ENCODE data around the gene MMP3. TPM values are rescaled to one million over a fixed set of nuclear protein-coding genes. Genes with fewer than 3 reads are reported as not detected.

MMP3 gene
- total RNA-seq, 1 experiment from 2014 or later, result 17.8 TPM

DNA sequence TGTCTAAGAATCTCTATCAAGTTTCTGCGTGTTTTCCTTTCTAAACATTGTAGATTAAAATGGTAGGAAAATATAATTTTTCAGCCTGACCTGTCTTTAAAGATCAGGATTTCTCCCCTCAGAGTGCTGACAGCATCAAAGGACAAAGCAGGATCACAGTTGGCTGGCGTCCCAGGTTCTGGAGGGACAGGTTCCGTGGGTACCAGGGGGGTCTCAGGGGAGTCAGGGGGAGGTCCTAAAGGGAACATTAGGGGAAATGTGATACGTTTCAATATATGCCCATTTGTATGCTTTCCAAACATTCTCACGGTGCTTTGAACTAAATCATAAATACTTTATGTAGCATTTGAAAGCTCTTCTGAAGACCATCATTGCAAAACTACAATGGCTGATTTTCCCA is 3.4 kb downstream of the MMP3 start:
- Histone ChIP-seq H3K9me3 (no peaks in the 10 kb centered on the region), H3K4me3 (no peak overlapping the region), H3K36me3 (no peaks in the 10 kb centered on the region), H3K27me3 (no peaks in the 10 kb centered on the region)
- no peak for DNase-seq

DNA sequence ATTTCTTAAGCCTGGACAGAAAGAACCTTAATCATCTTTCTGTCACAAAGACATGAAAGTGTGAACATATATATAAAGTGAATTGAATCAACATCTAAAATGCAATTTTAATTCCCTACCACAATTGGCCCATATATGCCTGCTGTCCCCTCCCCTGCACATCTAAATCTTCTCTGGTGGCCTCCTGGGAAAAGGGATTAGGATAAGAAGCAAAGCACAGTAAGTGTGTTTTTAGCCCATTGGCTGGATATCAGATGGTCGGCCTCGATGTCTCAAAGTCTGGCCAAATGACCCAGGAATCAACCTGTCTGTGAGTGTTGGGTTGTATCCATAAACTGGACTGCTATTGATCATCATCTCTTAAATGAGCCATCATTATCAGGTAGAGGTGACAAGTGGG is 5.8 kb downstream of the MMP3 start:
- no peak for DNase-seq
- Histone ChIP-seq H3K9me3 (no peaks in the 10 kb centered on the region), H3K27me3 (no peaks in the 10 kb centered on the region), H3K4me3 (no peak overlapping the region), H3K36me3 (no peaks in the 10 kb centered on the region)

DNA sequence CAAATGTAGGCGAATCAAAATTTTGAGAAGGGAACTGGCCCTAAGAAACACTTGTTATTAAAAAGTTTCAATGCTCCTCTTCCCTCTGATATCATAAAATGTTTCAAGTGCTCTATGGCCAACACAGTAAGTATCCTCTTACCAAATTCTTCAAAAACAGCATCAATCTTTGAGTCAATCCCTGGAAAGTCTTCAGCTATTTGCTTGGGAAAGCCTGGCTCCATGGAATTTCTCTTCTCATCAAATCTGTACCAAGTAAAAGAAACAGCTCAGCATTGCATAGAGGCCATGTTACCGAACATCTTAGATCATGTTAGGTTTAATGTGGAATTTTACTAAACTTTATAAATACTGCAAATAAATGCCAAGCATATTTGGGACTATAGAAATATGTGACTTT is 6.3 kb downstream of the MMP3 start:
- no peak for DNase-seq
- no peaks in the 10 kb centered on the region for H3K9me3 ChIP-seq

DNA sequence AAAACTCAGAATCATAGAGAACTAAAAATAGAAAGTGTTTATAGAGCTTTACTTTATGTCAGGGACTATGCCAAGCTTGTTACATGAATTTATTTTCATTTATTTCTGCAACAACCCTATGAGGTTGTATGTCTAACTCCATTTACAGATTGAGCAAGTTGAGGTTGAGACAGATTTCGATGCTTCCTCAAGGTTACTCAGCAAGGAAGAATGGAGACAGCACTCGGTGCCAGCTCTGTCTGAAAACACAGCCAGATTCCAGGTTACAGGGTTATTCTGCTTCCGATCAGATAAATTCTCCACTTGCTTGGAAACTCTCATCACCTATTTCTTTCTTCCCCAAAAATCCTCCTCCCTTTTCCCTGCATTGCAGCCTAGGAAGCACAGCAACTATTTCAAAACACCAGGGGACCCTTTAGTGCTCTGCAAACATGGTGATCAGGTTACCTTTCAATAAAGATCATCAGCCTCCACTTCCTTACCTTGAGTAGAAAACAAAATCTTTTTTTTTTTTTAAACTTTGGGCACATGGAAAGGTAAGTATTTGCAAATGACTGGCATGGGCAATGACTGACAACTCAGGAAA is 7.0 kb downstream of the MMP3 start:
- DNase-seq, result peak; percentile 26
- no peaks in the 10 kb centered on the region for H3K27me3 ChIP-seq
- no peak overlapping the region for H3K4me3 ChIP-seq
- H3K9me3 ChIP-seq, result no peaks in the 10 kb centered on the region
- no peaks in the 10 kb centered on the region for H3K36me3 ChIP-seq

More for the DNA sequence above, 6.3 kb downstream of the MMP3 start:
- H3K27me3 ChIP-seq, result no peaks in the 10 kb centered on the region
- no peaks in the 10 kb centered on the region for H3K36me3 ChIP-seq
- no peak overlapping the region for H3K4me3 ChIP-seq

DNA sequence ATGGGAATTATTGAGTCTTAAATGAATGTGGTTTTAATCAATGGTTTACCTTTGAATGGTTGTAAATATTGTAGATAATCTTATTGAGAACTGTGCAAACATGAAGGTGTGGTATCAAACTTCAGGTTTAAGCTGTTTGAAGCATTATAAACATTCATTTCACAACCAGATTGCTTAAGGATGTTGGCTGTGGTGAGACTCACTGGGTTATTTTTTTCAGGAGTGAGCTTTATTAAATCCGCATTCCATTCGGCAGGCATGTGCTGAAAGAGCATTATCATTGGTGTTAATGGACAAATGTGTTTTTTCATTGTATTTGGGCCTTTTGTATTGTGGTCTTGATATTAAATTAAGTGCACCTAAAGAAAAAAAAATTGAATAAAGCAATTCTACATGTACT is 9.7 kb downstream of the MMP3 start:
- H3K4me3 ChIP-seq, result no peak overlapping the region
- no peaks in the 10 kb centered on the region for H3K27me3 ChIP-seq
- no peak for DNase-seq

DNA sequence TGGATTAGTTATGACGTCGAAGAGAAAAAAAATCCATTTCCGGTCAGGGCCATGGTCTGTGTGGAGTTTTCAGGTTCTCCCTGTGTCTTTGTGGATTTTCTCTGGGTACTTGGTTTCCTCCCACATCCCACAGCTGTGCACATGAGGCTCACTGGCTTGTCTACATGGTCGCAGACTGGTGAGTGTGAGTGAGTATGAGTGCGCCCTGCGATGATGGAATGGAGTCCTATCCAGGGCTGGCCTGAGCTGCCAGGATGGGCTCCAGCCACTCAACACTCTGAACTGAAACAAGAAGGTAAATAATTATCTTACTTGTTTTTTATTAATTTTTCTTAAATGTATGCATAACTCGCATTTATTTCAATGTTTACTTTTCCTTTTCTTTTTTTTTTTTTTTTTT is 10.8 kb downstream of the MMP3 start:
- no peaks in the 10 kb centered on the region for H3K36me3 ChIP-seq
- H3K9me3 ChIP-seq, result no peaks in the 10 kb centered on the region
- no peak overlapping the region for H3K4me3 ChIP-seq
- H3K27me3 ChIP-seq, result no peaks in the 10 kb centered on the region
- DNase-seq, result no peak

More for the DNA sequence above, 9.7 kb downstream of the MMP3 start:
- Histone ChIP-seq H3K9me3 (no peaks in the 10 kb centered on the region), H3K36me3 (no peaks in the 10 kb centered on the region)

DNA sequence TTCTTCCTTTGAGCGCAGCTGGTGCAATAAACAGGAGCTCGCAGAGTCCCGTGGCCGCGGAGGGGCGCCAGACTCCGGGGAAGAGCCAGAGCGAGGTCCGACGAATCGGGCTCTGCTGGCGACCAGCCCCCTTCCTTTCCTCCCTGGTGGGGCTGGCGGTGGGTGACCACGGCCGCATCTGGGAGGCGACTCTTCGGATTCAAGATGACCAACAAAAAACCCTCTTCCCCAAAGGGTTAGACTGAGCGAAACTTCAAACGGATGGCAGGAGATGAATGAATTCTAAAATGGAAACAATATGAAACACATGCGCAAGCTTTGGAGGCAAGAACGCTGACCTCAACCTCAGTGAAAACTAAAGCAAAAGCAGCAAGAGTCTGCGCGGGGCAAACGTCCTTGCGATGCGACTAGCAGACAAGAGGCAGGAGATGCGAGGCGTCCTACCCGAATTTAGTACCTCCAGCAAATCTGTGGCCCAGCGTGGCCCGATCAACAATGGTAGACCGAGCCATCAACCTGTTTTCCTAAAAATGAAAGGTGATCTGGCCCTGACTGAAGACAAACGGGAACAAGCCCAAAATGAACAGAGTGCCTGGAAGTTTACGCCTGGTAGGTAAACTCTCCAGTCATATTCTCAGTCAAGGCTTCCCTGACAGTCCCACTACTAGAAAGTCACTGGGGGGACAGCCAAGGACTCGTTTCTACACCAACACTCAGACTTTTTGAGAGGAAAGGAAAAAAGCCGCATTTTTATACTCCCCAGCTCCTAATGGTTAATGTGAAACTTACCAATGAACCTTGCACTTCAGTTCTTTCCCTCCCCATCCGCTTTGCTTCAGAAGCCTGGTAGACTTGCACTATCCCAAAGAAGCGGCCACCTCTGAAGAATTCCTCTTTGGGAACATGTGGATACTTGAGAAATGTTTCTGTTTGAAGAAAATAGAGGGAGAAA is 11.6 kb downstream of the MMP3 start:
- no peaks in the 10 kb centered on the region for H3K27me3 ChIP-seq
- peak overlapping the region; percentile 22 for H3K4me3 ChIP-seq
- no peaks in the 10 kb centered on the region for H3K36me3 ChIP-seq
- no peaks in the 10 kb centered on the region for H3K9me3 ChIP-seq
- DNase-seq, result peak; percentile 68

DNA sequence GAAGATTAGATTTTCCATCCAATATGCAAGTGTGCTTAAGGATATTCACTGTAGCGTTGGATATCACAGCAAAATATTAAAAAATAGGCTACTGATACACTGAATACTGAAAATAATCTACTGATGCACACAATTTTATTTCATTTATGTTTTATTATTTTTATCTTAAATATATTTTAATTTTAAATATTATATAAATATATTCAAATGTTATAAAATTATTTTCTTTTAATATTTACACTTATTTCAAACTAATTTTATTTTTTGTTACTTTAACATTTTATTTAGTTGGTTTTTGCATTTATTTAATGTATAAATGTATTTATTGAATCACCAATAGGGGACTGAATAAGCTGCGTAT is 12.3 kb downstream of the MMP3 start:
- DNase-seq, result no peak

DNA sequence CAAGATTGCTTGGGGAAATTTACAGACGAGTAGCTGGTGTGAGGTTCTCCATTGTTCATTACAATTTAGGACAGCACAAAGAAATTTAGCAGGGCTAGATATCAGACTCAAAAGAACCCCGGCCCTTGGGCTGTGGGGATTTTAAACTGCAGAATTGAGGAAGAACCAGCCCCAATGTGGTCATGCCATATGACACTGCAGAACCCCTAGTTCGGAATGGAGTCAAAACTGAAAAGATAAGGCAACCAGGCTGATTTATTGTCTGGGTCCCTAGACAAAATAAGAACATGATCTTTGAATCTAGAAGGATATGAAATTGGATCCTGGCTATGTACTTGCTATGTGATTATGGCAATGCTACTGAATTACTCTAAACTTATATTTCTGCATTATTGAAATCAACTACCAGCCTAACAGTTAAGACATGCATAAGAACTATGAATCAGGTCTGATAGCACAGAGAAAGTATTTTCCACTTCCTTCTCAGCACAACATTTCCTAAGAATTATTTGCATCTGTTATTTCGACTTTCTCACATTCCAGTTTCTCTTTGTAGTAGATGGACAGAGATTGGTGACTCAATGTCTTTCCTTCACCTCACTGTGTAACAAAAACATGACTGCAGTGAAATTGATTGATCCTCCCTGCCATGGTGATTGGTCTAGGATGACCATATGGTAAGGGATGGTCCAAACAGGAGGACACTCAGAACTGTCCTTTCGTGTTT is 13.2 kb downstream of the MMP3 start:
- no peak for DNase-seq

More for the DNA sequence above, 12.3 kb downstream of the MMP3 start:
- Histone ChIP-seq H3K27me3 (no peaks in the 10 kb centered on the region), H3K36me3 (no peaks in the 10 kb centered on the region), H3K9me3 (0 out of 2 replicates have a peak, but pooled peaks cover 1% of the 10 kb centered on the region), H3K4me3 (no peak overlapping the region)

DNA sequence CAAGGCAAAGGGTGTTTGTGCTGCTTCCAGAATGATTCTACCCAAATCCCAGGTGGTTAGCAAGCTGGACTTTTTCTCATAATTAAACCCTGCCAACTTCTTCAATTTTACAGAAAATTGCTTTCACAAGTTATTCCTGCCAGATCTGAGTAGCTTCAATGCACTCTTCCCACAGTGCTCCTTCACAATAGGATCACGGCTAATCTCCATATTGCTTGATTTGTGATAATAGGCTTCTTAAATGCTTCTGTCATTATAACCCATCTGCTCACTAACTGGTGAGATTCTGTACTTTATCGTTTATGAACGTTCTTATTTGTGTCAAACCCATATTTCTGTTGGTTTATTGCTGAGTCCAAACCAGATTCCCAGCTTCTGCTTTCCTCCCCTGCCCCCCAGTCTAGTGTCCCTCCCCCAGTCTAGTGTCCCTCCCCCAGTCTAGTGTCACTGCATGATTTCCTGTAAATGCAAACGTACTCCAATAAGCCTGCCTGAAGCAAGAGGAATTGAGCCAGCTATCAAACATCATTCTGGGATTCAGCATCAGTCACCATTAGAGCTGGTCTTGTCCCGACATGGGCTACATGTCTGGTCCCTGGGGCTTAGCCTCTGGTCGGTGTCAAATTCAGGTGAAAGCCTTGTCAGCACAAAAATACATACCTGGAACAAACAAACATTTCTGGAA is 14.0 kb downstream of the MMP3 start:
- H3K27me3 ChIP-seq, result no peaks in the 10 kb centered on the region
- no peak overlapping the region for H3K4me3 ChIP-seq
- no peaks in the 10 kb centered on the region for H3K36me3 ChIP-seq
- no peak for DNase-seq
- 0 out of 2 replicates have a peak, but pooled peaks cover 2% of the 10 kb centered on the region for H3K9me3 ChIP-seq

More for the DNA sequence above, 13.2 kb downstream of the MMP3 start:
- Histone ChIP-seq H3K4me3 (no peak overlapping the region), H3K27me3 (no peaks in the 10 kb centered on the region), H3K9me3 (0 out of 2 replicates have a peak, but pooled peaks cover 2% of the 10 kb centered on the region), H3K36me3 (no peaks in the 10 kb centered on the region)

DNA sequence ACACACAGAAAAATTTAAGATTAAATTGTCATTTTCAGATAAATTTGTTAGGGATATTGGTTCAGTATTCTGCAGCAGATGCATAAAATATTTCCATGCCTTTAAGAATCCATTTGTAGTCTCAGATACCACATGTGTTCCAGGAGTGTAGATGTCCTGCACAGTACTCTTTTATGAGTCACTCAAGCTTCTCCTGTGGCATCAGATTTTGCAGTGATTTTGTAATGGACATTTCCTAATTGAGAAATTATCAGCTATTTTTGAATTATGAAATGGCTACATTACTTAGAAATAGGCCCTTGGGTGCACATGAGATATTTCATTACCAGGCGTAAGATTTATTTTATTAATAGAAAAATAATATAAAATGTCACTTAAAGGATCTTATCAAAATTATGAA is 18.9 kb downstream of the MMP3 start:
- no peaks in the 10 kb centered on the region for H3K27me3 ChIP-seq
- H3K36me3 ChIP-seq, result no peaks in the 10 kb centered on the region
- DNase-seq, result no peak
- no peak overlapping the region for H3K4me3 ChIP-seq
- 0 out of 2 replicates have a peak, but pooled peaks cover 2% of the 10 kb centered on the region for H3K9me3 ChIP-seq

DNA sequence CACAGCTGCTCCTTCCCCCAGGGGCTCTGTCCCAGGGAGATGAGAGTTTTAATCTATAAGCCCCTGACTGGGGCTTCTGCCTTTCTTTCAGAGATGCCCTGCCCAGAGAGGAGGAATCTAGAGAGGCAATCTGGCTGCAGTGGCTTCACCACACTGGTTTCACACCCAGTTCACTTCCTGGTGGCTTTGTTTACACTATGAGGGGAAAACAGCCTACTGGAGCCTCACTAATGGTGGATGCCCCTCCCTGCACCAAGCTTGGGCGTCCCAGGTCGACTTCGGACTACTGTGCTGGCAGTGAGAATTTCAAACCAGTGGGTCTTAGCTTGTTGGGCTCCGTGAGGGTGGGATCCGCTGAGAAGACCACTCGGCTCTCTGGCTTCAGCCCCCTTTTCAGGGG is 23.9 kb downstream of the MMP3 start:
- DNase-seq, result no peak
- no peak overlapping the region for H3K4me3 ChIP-seq
- no peaks in the 10 kb centered on the region for H3K36me3 ChIP-seq
- peaks cover 4% of the 10 kb centered on the region; the same call in 1 of the 2 replicates for H3K9me3 ChIP-seq
- H3K27me3 ChIP-seq, result no peaks in the 10 kb centered on the region

DNA sequence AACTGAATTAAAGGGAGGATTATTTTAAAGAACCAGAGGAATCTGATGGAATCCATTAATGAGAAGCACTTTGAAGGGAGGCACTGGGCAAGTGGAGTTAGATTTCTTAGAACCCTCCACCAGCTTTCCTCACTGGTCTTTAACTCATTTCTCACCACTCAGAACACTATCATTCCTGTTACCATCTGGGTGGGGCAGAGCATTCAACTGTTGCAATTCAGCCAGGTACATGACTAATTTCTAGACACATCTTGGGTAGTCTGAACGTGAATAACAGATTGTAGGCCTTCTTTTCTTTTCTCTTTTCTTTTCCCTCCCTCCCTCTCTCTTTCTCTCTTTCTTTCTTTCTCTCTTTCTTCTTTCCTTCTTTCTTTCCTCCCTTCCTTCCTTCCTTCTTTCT is 29.9 kb downstream of the MMP3 start:
- no peak for DNase-seq
- Histone ChIP-seq H3K4me3 (no peak overlapping the region), H3K9me3 (peaks cover 4% of the 10 kb centered on the region; the same call in 1 of the 2 replicates), H3K27me3 (no peaks in the 10 kb centered on the region), H3K36me3 (no peaks in the 10 kb centered on the region)

DNA sequence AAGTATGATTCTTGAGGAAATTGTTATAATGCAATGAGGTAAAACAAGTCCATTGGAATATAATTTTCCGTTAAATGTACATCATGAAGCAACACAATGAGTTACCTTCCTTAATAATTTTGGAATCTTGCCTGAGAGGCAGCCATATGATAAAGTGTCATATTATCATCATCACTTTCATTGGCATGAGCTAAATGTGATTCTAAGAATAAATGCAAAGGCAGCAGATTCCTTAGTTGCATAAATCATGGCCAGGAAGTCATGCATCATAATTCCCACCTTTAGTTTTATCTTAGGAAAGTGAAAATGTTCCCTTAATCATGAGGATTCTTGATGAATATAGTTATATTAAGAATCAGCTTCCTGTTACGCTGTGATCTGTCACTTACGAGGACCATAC is 31.2 kb downstream of the MMP3 start:
- H3K36me3 ChIP-seq, result no peaks in the 10 kb centered on the region
- H3K9me3 ChIP-seq, result peaks cover 4% of the 10 kb centered on the region; the same call in 1 of the 2 replicates
- no peak overlapping the region for H3K4me3 ChIP-seq
- no peak for DNase-seq
- H3K27me3 ChIP-seq, result no peaks in the 10 kb centered on the region

DNA sequence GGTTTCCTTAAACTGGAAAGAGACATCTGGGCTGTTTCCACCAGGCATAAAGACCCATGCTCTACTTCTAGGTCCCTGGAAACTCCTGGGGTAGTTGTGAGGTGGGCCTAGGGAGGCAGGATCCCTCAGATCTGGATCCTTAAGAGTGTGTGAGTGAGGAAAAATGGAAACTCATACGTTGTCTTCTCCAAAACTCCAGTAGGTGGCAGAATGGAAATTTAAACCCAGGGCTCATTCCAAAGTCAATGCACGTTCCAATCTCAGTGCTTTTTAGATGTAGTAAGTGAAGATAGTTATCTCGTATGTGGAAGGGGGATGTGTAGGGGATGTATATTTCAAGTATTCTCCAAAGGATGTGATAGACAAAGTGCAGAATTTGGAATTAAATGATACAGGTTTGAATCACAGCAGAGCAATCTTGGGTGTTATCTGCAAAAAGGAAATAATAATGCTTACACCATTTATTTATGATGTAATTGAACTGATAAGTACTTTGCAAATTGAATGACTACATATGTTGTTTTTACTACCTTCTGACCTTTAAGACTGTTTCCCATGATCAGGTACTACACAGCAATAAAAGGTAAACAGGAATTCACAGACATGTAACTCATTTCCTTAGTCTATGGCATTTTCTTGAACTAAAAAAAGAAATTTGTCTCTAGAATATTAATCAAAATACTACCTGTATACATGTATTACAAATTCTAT is 32.3 kb downstream of the MMP3 start:
- Histone ChIP-seq H3K27me3 (no peaks in the 10 kb centered on the region), H3K9me3 (no peaks in the 10 kb centered on the region), H3K36me3 (no peaks in the 10 kb centered on the region), H3K4me3 (no peak overlapping the region)
- DNase-seq, result no peak

DNA sequence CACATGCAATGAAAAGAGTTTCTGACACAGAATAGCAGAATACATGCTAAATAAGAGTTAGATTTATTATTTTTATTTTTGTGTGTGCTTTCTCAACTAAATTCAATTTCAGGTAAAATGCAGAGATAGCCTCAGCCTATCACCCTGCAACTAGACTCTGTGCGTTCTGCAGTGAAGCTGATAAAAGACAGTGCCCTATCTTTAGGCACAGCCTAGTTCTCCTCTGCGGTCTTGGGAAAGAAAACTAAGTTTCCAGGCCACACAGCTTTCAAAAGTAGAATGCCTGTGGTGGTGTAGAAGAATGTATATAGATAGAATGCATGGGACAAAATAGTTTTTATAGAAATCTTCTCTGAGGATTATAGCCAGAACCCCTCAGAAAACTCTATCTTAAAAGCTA is 33.4 kb downstream of the MMP3 start:
- H3K4me3 ChIP-seq, result no peak overlapping the region
- DNase-seq, result no peak
- no peaks in the 10 kb centered on the region for H3K27me3 ChIP-seq
- no peaks in the 10 kb centered on the region for H3K36me3 ChIP-seq
- no peaks in the 10 kb centered on the region for H3K9me3 ChIP-seq

All from MG63 (cell line).